Fibroblast of the aortic adventitia (primary cell): ENCODE measurements around the gene SDCCAG8. TPM values are rescaled to one million over a fixed set of nuclear protein-coding genes. Genes with fewer than 3 reads are reported as not detected.

ENCODE experiments used
- DNase-seq: peaks from one replicate; pipeline ENCODE4 v3.0.0-alpha.2; 2010; ENCODE audit warnings: low read depth
- H3K4me3 ChIP-seq: 2 replicates; pipeline ENCODE4 v1.5.1; 2011; ENCODE audit warnings: low read depth, mild to moderate bottlenecking, control low read depth, low read length, moderate library complexity
- total RNA-seq: library from RNA; depleted of rRNA; stranded (reverse); fragments of >200 nt; gene quantifications from 2 replicates; pipeline ENCODE4 v1.2.3, GENCODE V29; 2012; ENCODE audit warnings: low replicate concordance
- TF ChIP-seq, protein P1 (sequence below): IDR thresholded peaks from 2 replicates; pipeline ENCODE4 v1.5.1; 2011; ENCODE audit warnings: mild to moderate bottlenecking, low read length, control low read depth, inconsistent platforms; ENCODE audit not compliant: insufficient read depth

The SDCCAG8 gene
- total RNA-seq, 1 donor, result 69.2 TPM

DNA sequence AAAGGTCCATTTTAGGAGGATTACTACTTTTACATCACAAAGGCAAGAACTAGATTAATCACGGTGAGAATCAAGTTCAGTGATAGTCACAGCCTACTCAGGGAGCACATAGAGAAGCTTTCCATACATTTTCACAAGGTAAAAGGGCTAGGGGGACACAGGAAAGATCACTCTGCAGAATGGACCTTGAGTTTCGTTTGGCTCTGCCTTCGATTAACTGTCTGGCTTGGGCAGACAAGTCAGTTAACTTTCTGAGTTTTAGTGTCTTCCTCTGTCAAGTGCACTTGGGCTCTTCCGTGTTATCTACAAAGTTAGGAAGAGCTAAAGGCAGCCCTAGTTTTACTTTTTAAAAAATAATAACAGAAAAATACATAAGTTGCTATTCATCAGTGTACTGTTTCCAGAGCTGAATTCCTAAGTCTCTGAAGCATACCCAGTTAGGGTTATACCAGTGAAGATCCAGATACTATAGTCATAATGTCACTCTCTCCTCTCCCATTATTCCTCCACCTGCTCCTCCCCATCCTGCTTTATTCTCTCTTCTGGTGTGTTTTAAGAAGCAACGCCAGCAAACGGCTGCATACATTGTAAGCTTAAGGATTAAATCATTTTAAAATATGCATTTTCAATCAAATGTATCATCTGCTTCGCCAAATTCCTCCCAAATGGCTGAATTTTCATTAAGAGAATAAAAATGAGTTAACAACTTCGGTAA is 2.5 kb upstream of the SDCCAG8 start:
- TF ChIP-seq, protein P1, sequence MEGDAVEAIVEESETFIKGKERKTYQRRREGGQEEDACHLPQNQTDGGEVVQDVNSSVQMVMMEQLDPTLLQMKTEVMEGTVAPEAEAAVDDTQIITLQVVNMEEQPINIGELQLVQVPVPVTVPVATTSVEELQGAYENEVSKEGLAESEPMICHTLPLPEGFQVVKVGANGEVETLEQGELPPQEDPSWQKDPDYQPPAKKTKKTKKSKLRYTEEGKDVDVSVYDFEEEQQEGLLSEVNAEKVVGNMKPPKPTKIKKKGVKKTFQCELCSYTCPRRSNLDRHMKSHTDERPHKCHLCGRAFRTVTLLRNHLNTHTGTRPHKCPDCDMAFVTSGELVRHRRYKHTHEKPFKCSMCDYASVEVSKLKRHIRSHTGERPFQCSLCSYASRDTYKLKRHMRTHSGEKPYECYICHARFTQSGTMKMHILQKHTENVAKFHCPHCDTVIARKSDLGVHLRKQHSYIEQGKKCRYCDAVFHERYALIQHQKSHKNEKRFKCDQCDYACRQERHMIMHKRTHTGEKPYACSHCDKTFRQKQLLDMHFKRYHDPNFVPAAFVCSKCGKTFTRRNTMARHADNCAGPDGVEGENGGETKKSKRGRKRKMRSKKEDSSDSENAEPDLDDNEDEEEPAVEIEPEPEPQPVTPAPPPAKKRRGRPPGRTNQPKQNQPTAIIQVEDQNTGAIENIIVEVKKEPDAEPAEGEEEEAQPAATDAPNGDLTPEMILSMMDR, result no peak
- no peak for DNase-seq
- H3K4me3 ChIP-seq, result peak overlapping the region; percentile 91

DNA sequence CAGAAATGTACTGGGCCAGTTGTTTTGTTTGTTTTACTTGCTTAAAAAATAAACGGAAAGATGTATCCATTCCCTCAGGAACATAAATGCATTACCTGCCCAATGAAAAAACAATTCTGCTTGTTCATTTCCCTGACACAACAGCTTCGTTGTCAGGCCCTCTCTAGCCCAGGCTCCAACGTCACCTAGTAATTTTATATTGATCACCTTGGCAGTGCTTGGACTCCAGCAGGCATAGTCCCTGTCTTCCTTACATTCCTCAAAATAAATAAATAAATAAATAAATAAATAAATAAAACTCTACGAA is 2.0 kb upstream of the SDCCAG8 start:
- no peak for DNase-seq
- TF ChIP-seq, protein P1, result no peak
- peak overlapping the region; percentile 91 for H3K4me3 ChIP-seq

DNA sequence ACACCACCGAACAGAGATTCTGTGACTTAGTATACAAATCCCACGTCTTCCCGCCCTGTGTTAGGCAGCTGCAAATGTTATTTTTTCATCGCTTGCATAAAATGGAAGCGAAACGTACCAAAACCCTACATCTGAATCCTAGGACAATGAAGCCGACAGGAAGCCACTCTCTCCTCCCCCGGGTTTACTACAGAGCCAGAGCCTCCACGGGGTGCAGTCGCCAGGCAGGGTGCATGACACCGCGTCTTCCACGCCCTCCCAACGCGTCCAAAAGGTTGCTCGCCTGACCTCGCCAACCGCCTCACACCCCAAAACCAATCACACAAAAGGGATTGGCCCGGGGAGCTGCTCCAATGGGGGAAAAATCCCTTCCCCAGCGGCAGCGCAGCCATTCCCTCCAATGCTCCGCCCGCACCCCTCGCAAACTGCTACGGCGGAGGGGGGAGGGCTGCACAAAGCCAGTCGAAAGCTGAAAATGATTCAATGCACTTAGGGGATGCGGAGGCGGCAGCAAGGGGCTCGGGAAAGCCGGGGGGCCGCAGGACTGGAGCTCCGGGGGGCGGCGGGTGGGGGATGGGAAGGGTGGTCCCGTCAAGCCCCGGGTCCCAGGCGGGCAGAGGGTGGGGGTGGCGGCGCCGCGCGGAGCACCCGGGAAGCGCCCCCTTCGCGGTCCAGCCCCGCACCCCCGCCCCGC is 1.5 kb upstream of the SDCCAG8 start:
- DNase-seq, result peak; percentile 78
- TF ChIP-seq, protein P1, result no peak
- H3K4me3 ChIP-seq, result peak overlapping the region; percentile 91

DNA sequence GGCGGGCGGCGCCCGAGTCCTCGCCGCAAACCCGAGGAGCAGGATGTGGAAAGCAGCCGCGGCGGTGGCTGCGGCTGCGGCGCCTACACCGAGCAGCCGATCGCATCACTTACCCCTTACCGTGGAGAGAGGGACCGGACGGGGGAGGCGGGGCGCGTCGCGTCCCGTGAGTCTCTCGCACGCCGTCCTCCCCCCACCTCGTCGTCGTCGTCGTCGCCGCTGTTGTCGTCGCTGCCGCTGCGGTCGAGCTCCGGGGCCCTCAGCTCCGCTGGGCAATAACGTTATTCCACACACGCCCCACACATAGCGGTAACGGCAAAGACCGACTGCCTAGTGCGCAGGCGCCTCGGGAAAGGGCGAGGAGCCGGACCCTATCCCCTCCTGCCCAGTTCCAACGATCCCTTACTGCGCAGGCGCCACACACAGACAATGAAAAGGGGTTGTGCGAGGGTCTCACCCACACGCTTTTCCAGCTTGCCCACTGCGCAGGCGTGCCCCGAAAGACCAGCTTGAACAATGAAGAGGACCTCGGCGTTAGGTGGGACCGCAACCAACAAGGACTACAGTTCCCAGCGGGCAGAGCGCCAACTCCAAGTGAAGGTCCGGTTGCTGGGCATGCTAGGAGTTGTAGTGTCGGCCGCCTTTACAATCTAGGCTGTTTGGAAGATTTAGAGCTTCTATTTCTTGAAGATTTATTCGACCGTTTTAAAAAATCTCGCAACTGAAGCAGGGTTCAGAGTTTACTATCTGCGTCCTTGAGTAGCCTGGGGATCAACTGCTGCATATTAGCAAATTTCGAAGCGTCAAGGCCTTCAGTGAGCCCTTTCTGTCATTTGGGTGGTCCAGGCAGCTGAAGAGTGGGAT is 682 bp upstream of the SDCCAG8 start, which contains the start of gene CEP170:
Gene CEP170 (minus strand): TSS at position 355 of the 864 bp plus-strand sequence. CDS start 30,001 bp downstream, outside the sequence.
- DNase-seq, result peak; percentile 96
- H3K4me3 ChIP-seq, result peak within 1 kb of the TSS; percentile 91
- TF ChIP-seq, protein P1, result no peak

DNA sequence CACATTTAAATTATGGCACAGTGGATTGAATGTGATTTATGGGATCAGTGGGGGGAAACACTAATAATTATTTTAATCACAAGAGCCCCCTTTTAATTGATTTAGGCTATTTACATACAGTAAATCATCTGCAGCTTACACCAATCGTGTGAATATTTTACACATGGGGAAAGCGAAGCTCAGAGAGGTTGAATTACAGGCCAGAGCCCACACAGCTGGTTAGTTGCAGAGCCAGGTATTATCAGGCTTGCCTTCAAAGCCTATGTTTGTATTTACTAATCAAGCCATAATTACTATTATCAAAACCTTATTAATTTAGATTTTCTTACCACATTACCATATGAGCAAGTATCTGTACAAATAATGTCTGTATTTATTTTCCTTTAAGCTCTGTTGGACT is 749 bp downstream of the SDCCAG8 start:
- TF ChIP-seq, protein P1, result no peak
- DNase-seq, result no peak
- H3K4me3 ChIP-seq, result peak overlapping the region; percentile 90

DNA sequence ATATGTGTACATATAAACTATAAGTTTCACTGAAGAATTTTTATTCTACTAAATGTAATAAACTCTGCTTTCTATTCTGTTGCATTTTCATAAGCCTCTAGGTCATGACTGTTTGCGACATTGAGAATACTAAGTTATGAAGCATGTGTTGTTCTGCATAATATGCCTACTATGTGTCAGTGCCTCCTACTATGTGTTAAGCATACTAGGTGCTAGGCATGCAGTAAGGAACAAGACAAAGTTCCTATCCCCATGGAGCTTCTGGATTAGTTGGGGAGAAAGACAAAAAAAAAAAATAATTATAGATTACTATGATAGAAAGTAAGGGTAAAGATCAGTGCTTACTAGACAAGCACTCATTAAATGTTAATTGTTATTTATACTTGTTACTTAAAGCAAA is 1.3 kb downstream of the SDCCAG8 start:
- DNase-seq, result no peak
- TF ChIP-seq, protein P1, result no peak
- peak overlapping the region; percentile 90 for H3K4me3 ChIP-seq
